K562 (cell line): ENCODE data around the gene PSMA7. TPM values are rescaled to one million over a fixed set of nuclear protein-coding genes. Genes with fewer than 3 reads are reported as not detected.

Experiments
- CREB5 ChIP-seq: fragments of 250-450 bp; sonication (Bioruptor Pico); IDR thresholded peaks from 2 replicates; pipeline ENCODE4 v1.5.0; 2020; ENCODE audit warnings: mild to moderate bottlenecking
- ZBTB33 ChIP-seq: sonication (generic); formaldehyde crosslinking; IDR thresholded peaks from 2 replicates; pipeline ENCODE4 v1.8.1; 2023; ENCODE audit warnings: mild to moderate bottlenecking, missing genetic modification reagents
- ZMIZ1 ChIP-seq, 2 experiments: fragments of 150-350 bp in 1 of 2; IDR thresholded peaks; 2 replicates each; pipeline ENCODE4 v1.6.1; 2012 to 2016; ENCODE audit warnings: low read depth in 2 of 2, low read length in 2 of 2, mild to moderate bottlenecking in 1 of 2, moderate library complexity in 1 of 2
- polyA plus RNA-seq, 8 experiments: library from polyadenylated mRNA; depleted of rRNA in 4 of 8; stranded (reverse) in 5 of 8; unstranded in 3 of 8; fragments of >200 nt; fragmentation: Nextera tagmentation in 2 of 8; fragmentation: Illumina TruSeq in 1 of 8; extraction: Ambion mirVana in 2 of 8; extraction: Trizol in 1 of 8; gene quantifications; 2 replicates each; pipeline versions ENCODE4 v1.2.1 to v1.2.3, GENCODE V29; 2011 to 2014; ENCODE audit warnings: inconsistent platforms in 1 of 8, missing spikeins in 1 of 8
- total RNA-seq, 7 experiments: library from RNA; depleted of rRNA in 6 of 7; stranded (reverse); fragments of >200 nt in 6 of 7; fragmentation: Illumina TruSeq in 2 of 7; extraction: Trizol in 2 of 7; gene quantifications; 2 replicates each; pipeline versions ENCODE4 v1.2.1 to v1.2.3, GENCODE V29; 2011 to 2021; ENCODE audit warnings: low replicate concordance in 1 of 7

PSMA7 gene
- total and polyA plus RNA-seq, 9 of the 15 experiments (the other 6 are each of a cell fraction or from before 2014, with no cell fraction given): 257 to 510 (median 393) TPM

- no peak for TF ChIP-seq ZBTB33 (CRISPR knock-in tag)
- no peak for TF ChIP-seq CREB5
- no peak for TF ChIP-seq ZMIZ1 (IDR thresholded peaks at IDR 0.05; ENCODE audit: low read depth in 2 of 2, low read length in 2 of 2)
These were observed 17.1 kb upstream of the PSMA7 start (continued) for GRCh38 chr20:62160253-62160652.
